Measurements from ENCODE around the gene RAB11FIP3. TPM values are rescaled to one million over a fixed set of nuclear protein-coding genes. Genes with fewer than 3 reads are reported as not detected.

The RAB11FIP3 gene
- total and polyA plus RNA-seq, 2 of the 13 experiments (the other 11 are each of a cell fraction or from before 2014, with no cell fraction given), result 34.3 to 57.6 TPM

DNA sequence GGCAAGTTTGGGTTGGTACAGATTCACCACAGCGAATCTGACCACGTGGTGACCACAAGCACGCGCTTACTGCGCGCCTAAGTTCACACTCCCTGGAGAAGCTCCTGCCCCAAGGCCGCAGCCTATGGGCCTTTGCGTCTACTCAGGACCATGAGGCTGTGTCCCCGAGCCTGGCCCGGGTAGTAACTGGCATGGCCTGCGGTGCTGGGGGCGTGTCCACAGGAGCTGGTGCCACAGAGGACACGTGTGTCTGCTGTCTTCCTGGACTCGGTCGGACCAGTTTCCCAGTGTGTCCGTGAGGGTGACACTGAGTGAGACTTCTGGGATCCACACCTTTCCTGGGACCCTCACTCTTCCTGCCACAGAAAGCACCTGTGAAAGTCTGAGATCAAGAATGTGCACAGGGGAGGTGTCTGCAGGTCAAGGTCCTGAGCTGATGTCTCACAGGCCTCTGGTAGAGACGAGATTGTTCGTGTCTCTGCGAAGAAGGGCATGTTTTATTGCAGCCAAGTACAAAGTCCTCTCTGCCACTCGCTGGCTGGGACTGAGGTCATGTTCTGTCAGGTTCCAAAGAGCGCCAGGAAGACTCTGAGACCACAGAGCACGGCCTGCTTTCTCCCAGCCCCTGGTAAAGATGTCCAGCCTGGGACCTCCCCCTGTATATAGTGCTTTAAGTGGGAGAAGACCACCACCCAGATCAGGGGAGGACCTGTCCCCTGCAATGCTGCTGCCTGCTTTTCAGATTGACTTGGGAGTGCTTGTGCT lies 76.9 kb downstream of the RAB11FIP3 start (continued):
- TF ChIP-seq ZBTB44 (CRISPR knock-in tag; IDR thresholded peaks at IDR 0.05), result no peak
- no peak for TF ChIP-seq NFIB (CRISPR knock-in tag; IDR thresholded peaks at IDR 0.05; ENCODE audit: borderline replicate concordance)
- TF ChIP-seq NR1H2 (CRISPR knock-in tag; IDR thresholded peaks at IDR 0.05; ENCODE audit: borderline replicate concordance, low read depth), result no peak; the same call in 1 of the 2 replicates
- no peak for TF ChIP-seq CREB1 (IDR thresholded peaks at IDR 0.05)
- peak; percentile 27; the same call in 1 of the 2 replicates for TF ChIP-seq CREB1 (CRISPR knock-in tag; IDR thresholded peaks at IDR 0.05)
- TF ChIP-seq NR2C2 (CRISPR knock-in tag; IDR thresholded peaks at IDR 0.05; ENCODE audit: borderline replicate concordance), result peak; percentile 81
- peak; percentile 22; the same call in 1 of the 2 replicates for TF ChIP-seq ZNF431 (CRISPR knock-in tag; IDR thresholded peaks at IDR 0.05; ENCODE audit: borderline replicate concordance, low read depth)
- 0 out of 2 replicates have a peak, but pooled peaks have one; percentile 69 for TF ChIP-seq ZNF747 (CRISPR knock-in tag; IDR thresholded peaks at IDR 0.05; ENCODE audit: borderline replicate concordance)
- TF ChIP-seq, protein P1, sequence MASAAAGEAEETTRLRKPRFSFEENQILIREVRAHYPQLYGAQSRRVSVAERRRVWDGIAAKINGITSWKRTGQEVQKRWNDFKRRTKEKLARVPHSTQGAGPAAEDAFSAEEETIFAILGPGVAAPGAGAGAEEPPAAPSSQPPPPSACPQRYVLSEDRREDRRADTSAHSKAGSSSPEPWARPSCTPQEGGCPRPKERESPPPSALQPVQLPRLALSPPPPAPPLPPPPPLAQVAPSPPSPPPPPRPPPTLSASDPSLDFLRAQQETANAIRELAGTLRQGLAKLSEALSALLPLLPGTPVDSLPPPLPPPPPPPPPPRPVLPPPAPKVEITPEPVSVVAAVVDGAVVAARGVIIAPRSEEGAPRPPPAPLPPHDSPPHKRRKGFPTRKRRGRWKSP (CRISPR knock-in tag; IDR thresholded peaks at IDR 0.05), result no peak
- peak; percentile 74; the same call in 1 of the 2 replicates for TF ChIP-seq NR2F2 (IDR thresholded peaks at IDR 0.05; ENCODE audit: borderline replicate concordance, low read depth)
- no peak for TF ChIP-seq KAT2B (IDR thresholded peaks at IDR 0.05; ENCODE audit: borderline replicate concordance, low read depth, low read length)
- no peak; the same call in 1 of the 2 replicates for TF ChIP-seq ZNF143 (CRISPR knock-in tag; IDR thresholded peaks at IDR 0.05)
- TF ChIP-seq SP2 (CRISPR knock-in tag; IDR thresholded peaks at IDR 0.05), result no peak
- TF ChIP-seq CHD4 (IDR thresholded peaks at IDR 0.05; ENCODE audit: borderline replicate concordance, low read length), result peak; percentile 43; the same call in 1 of the 2 replicates
- no peak for TF ChIP-seq SMC3 (IDR thresholded peaks at IDR 0.05; ENCODE audit: low read length)
- no peak for TF ChIP-seq MTF2 (CRISPR knock-in tag; IDR thresholded peaks at IDR 0.05; ENCODE audit: borderline replicate concordance)
- TF ChIP-seq CSRNP2 (CRISPR knock-in tag; conservative IDR thresholded peaks at IDR 0.05; ENCODE audit: low read depth), result no peak
- no peak; the same call in 1 of the 2 replicates for TF ChIP-seq CBX5 (CRISPR knock-in tag; IDR thresholded peaks at IDR 0.05; ENCODE audit: borderline replicate concordance)
- TF ChIP-seq RCOR2 (CRISPR knock-in tag; IDR thresholded peaks at IDR 0.05), result peak; percentile 36; the same call in 1 of the 2 replicates
- no peak for TF ChIP-seq ZNF253 (CRISPR knock-in tag; IDR thresholded peaks at IDR 0.05; ENCODE audit: borderline replicate concordance)
- no peak for TF ChIP-seq ELF4 (CRISPR knock-in tag; IDR thresholded peaks at IDR 0.05; ENCODE audit: borderline replicate concordance)
- TF ChIP-seq JARID2 (CRISPR knock-in tag; IDR thresholded peaks at IDR 0.05; ENCODE audit: insufficient replicate concordance), result no peak
- TF ChIP-seq ZNF558 (CRISPR knock-in tag; IDR thresholded peaks at IDR 0.05; ENCODE audit: borderline replicate concordance), result no peak
- peak; percentile 90 for TF ChIP-seq SALL1 (CRISPR knock-in tag; IDR thresholded peaks at IDR 0.05)
- no peak for TF ChIP-seq ONECUT2 (CRISPR knock-in tag; IDR thresholded peaks at IDR 0.05)
